Stimulated activated CD8-positive, alpha-beta memory T cell treated with anti-CD3 and anti-CD28 coated beads, Interleukin-12 subunit alpha, Interleukin-12 subunit beta, amount 100 ng/mL, for 1 hour (primary cell): ENCODE measurements around the gene LBH.

Experiments
- DNase-seq: peaks from one replicate; pipeline ENCODE4 v3.0.0-alpha.2; 2020; ENCODE audit warnings: low read depth

LBH gene

GRCh38 chr2:30217644-30218337, 13.5 kb upstream of the LBH start:
- DNase-seq, result no peak

- no peak for DNase-seq
Observed at GRCh38 chr2:30218338-30218713, 13.0 kb upstream of the LBH start.

GRCh38 chr2:30218814-30219213, 12.5 kb upstream of the LBH start:
- DNase-seq, result no peak

- no peak for DNase-seq
Observed at GRCh38 chr2:30219886-30220875, 11.2 kb upstream of the LBH start.

- no peak for DNase-seq
Observed at GRCh38 chr2:30221531-30221930, 9.8 kb upstream of the LBH start.

GRCh38 chr2:30222031-30222430, 9.3 kb upstream of the LBH start:
- no peak for DNase-seq

- DNase-seq, result no peak
Observed at GRCh38 chr2:30222636-30223360, 8.5 kb upstream of the LBH start.

- DNase-seq, result no peak
Observed at GRCh38 chr2:30223413-30223874, 7.9 kb upstream of the LBH start.

GRCh38 chr2:30224151-30224550, 7.2 kb upstream of the LBH start:
- DNase-seq, result no peak

- no peak for DNase-seq
Observed at GRCh38 chr2:30225131-30225762, 6.1 kb upstream of the LBH start.

- DNase-seq, result no peak
Observed at GRCh38 chr2:30226144-30227032, 4.9 kb upstream of the LBH start.

- DNase-seq, result no peak
Observed at GRCh38 chr2:30229596-30229995, 1.7 kb upstream of the LBH start.

GRCh38 chr2:30230497-30231211, 680 bp upstream of the LBH start:
- DNase-seq, result no peak

GRCh38 chr2:30231996-30232800, 864 bp downstream of the LBH start:
- peak; percentile 58 for DNase-seq

GRCh38 chr2:30232801-30233130, 1.4 kb downstream of the LBH start:
- DNase-seq, result no peak

- no peak for DNase-seq
Observed at GRCh38 chr2:30233271-30234009, 2.1 kb downstream of the LBH start.

GRCh38 chr2:30234180-30234971, 3.0 kb downstream of the LBH start:
- no peak for DNase-seq
